ENCODE measurements around the gene ZBTB44.
"Not testable (repeated sequence)": the region's sequence is repeated elsewhere in the genome, so short reads cannot be mapped to it uniquely, and the experiment has no call there.

Gene ZBTB44

DNA sequence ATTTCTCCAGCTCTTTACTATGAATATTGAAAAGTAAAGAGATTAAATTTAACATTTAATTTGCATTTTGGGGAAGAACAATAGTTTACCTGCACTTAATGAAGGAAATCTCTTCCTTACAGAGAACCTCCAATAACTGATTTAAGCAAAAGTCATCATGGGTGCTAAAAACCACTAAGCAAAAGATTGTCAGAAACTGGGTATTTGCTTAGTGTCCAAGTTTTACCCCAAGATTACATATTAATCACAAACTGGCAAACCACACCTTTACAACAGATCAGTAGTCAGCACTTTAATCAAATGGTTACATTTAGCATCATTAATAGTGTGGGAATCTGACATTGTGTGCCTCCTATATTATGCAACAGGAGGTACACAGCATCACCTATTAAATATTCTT, 2.7 kb downstream of the ZBTB44 start:
- DNase-seq (ENCODE audit: low read depth in 2 of 2): no peak

- DNase-seq (ENCODE audit: low read depth in 2 of 2): no peak
Observed at GRCh38 chr11:130310622-130311021, 4.1 kb downstream of the ZBTB44 start.

DNA sequence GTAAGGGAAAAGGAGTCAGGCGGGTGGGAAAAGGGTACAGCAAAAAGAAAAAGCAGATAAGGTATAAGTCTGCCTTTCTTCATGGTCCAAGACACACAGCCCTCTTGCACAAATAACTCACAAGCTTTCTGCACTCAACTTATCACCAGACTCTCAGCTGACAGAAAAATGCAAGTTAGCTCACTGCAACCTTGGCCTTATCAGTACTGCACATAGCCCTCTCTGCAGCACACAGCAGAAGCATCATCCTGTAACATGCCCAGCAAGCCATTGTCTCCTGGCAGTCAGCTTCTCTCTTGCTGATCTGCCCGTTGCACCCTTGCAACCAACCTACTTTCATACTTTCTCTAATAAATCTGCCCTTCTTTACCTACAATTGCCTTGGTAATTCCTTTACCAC, 5.8 kb downstream of the ZBTB44 start:
- no peak for DNase-seq (ENCODE audit: low read depth in 2 of 2)

DNA sequence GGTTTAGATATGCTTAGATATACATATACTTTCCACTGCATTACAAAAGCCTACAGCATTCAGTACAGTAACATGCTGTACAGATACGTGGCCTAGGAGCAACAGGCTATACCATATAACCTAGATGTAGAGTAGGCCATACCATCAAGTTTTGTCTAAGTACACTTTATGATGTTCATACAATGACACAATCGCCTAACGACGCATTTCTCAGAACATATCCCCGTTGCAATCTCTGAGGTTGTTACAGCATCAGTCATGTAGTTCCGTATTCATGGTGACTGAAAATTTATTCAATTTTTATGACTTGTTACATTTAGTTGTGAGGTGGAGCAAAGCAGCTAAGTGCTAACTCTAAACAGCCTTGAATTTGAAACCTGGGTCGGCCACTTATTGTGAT, 6.7 kb downstream of the ZBTB44 start:
- DNase-seq (ENCODE audit: low read depth in 2 of 2): no peak

- no peak for DNase-seq (ENCODE audit: low read depth in 2 of 2)
Observed at GRCh38 chr11:130304651-130305050, 10.1 kb downstream of the ZBTB44 start.

DNA sequence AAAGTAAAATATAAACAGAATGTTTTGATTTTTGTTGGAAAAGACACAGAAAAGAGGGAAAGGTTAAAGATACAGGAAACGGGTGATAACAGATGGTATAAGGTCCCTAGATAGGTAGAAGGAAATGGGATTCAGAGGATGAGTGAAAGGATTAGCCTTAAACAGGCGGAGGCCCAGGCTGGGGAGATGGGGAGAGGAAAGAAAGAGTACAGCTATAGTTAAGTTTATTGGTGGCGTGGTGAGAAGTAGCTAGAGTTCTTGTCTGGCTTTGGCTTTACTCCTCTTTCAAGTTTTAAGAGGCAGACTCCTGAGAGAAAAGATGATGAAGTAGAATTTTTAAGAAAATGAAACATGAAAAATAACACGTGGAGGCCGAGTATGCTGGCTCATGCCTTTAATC, 13.7 kb downstream of the ZBTB44 start:
- no peak for DNase-seq (ENCODE audit: low read depth in 2 of 2)

GRCh38 chr11:130300567-130300966, 14.2 kb downstream of the ZBTB44 start:
- DNase-seq (ENCODE audit: low read depth in 2 of 2): no peak

DNA sequence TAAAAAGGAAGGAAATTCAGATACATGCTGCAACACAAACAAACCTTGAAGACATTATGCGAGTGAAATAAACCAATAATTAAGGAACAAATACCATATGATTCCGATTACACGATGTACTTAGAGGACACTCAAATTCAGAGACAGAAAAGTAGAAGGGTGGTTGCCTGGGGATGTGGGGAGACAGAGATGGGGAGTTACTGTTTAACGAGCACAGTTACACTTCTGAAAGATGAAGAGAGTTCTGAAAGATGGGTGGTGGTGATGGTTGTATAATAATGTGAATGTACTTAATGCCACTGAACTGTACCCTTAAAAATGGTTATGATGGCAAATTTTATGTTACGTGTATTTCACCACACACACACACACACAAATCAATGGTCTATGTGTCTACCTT, 14.7 kb downstream of the ZBTB44 start:
- DNase-seq (ENCODE audit: low read depth in 2 of 2): no peak

DNA sequence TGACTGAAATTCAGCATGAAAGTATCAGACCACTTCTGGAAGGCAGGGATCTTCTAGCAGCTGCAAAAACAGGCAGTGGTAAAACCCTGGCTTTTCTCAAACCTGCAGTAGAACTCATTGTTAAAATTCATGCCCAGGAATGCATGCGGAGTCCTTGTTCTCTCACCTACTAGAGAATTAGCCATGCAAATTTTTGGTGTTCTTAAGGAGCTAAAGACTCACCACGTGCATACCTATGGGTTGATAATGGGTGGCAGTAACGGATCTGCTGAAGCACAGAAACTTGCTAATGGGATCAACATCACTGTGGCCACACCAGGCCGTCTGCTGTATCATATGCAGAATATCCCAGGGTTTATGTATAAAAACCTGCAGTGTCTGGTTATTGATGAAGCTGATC, 19.1 kb downstream of the ZBTB44 start:
- no peak for DNase-seq (ENCODE audit: low read depth in 2 of 2)

- DNase-seq (ENCODE audit: low read depth in 2 of 2): no peak
Observed at GRCh38 chr11:130282111-130282510, 32.6 kb downstream of the ZBTB44 start.

- not testable (repeated sequence) for DNase-seq (ENCODE audit: low read depth in 2 of 2)
Observed at GRCh38 chr11:130281341-130281740, 33.4 kb downstream of the ZBTB44 start.

- DNase-seq (ENCODE audit: low read depth in 2 of 2): no peak
Observed at GRCh38 chr11:130279989-130280388, 34.7 kb downstream of the ZBTB44 start.

DNA sequence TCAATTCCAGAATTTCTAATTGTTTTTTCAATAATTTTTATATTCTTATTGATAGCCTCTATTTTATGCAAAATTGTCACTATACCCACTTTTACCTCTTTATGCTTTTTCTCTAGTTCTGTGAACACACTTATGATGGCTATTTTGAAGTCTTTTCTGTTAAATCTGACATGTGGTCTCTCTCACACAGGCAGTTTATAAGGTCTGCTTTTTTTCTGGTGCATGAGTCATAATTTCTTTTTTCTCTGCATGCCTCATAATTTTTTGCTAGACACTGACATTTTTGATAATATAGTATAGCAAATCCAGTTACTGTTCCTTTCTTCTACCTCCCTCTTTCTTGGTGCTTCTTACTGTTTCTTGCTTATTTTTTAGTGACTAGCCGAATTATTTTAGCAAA, 36.0 kb downstream of the ZBTB44 start:
- DNase-seq (ENCODE audit: low read depth in 2 of 2): no peak

DNA sequence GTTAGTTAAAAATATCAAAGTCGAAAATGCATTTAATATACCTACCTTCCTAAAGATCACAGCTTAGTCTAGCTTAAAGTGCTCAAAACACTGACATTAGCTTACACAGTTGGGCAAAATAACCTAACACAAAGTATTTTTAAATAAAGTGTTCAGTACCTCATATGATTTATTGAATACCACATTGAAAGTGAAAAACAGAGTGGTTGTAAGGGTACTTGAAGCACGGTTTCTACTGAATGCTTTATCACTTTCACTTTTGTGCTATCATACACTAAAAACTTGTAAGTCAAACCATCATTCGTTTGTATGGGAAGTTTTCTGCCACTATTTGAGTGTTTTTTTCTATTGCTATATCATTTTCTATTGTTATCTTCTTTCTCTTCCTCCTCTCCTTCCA, 36.6 kb downstream of the ZBTB44 start:
- DNase-seq (ENCODE audit: low read depth in 2 of 2): no peak

DNA sequence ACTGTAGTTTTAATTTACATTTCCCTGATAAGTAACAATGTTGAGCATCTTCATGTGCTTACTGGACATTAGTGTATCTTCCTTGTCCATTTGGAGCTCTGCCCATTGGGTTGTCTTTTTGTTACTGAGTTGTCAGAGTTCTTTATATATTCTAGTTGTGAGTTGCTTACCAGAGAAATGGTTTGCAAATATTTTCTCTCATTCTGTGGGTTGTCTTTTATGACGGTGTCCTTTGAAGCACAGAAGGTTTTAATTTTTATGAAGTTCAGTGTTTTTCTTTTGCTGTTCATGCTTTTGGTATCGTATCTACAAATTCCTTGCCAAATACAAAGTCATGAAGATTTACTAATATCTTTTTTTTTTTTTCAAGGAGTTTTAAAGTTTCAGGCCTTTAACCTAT, 42.4 kb downstream of the ZBTB44 start:
- no peak for DNase-seq (ENCODE audit: low read depth in 2 of 2)

DNA sequence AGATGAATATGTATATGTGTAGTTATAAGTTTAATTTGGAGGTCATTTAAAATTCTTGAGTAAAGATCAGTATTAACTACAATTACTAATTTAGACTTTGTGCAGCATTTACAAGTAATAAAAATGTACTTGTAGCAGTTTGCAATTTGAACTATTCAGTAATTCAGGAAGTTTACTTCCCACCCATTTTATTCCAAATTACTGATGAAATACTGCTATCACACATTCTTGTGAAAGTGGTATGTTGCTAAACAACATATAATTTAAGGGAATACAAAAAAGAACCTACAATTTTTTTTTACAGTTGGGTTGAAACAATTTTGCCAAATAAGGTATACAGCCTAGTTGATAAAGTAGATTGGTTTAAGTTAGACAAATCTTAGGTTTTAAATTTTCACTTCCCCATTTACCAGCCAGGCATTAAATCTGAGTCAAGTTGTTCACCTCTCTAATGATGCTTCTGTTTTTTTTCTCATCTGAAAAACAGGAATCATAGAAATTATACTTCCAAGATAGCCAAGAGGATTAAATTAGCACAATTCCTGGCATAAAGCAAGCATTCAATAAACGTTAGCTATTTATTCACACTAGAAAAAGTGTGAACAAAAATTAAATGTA, 45.3 kb downstream of the ZBTB44 start:
- no peak for DNase-seq (ENCODE audit: low read depth in 2 of 2)

DNA sequence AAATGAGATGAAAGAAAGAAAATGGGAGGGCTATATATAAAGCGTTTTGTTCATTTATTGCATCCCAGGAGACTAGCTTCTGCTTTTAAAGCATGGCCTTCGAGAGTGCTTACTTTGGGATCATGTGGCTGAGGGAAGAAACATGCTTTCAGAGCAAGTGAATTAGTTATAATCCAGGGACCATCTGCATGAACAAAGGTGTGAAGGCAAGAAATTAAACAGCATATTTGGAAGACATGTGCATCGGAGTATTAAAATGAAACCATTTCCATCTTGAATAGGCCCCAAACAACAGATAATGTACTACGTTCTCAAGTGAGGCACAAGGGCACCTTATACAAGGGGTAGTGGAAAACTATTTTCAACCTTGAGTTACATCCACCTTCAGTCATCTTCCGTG, 51.4 kb downstream of the ZBTB44 start:
- DNase-seq (ENCODE audit: low read depth in 2 of 2): no peak

GRCh38 chr11:130262424-130262823, 52.3 kb downstream of the ZBTB44 start:
- DNase-seq (ENCODE audit: low read depth in 2 of 2): no peak

- no peak for DNase-seq (ENCODE audit: low read depth in 2 of 2)
Observed at GRCh38 chr11:130261571-130261970, 53.1 kb downstream of the ZBTB44 start.

- no peak for DNase-seq (ENCODE audit: low read depth in 2 of 2)
Observed at GRCh38 chr11:130260742-130261141, 54.0 kb downstream of the ZBTB44 start.

- no peak for DNase-seq (ENCODE audit: low read depth in 2 of 2)
Observed at GRCh38 chr11:130260080-130260627, 54.6 kb downstream of the ZBTB44 start.

- not testable (repeated sequence) for DNase-seq (ENCODE audit: low read depth in 2 of 2)
Observed at GRCh38 chr11:130251763-130252162, 63.0 kb downstream of the ZBTB44 start.

DNA sequence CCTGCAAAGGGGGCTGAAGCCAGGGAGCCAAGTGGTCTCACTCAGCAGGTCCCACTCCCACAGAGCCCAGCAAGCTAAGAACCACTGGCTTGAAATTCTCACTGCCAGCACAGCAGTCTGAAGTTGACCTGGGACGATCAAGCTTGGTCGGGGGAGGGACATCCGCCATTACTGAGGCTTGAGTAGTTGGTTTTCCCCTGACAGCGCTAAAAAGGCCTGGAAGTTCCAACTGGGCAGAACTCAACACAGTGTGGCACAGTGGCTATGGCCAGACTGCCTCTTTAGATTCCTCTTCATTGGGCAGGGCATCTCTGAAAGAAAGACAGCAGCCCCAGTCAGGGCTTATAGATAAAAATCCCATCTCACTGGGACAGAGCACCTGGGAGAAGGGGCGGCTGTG, 64.8 kb downstream of the ZBTB44 start:
- not testable (repeated sequence) for DNase-seq (ENCODE audit: low read depth in 2 of 2)

- no peak for DNase-seq (ENCODE audit: low read depth in 2 of 2)
Observed at GRCh38 chr11:130249371-130249770, 65.3 kb downstream of the ZBTB44 start.

All from stimulated activated CD4-positive, alpha-beta T cell treated with anti-CD3 and anti-CD28 coated beads, Interleukin-15, amount 100 ng/mL, for 48 hours (primary cell).